PC-9 (cell line): ENCODE measurements around the gene ERMAP.

ENCODE experiments used
- CTCF ChIP-seq: fragments of 200-600 bp; sonication (generic); conservative IDR thresholded peaks from 2 replicates; pipeline ENCODE4 v1.6.1; 2017; ENCODE audit warnings: mixed run types, antibody characterized with exemption, mild to moderate bottlenecking, moderate library complexity
- EZH2 ChIP-seq: fragments of 200-600 bp; sonication (generic); IDR thresholded peaks from 2 replicates; pipeline ENCODE4 v1.8.0; 2017; ENCODE audit warnings: antibody characterized with exemption, low read depth

DNA sequence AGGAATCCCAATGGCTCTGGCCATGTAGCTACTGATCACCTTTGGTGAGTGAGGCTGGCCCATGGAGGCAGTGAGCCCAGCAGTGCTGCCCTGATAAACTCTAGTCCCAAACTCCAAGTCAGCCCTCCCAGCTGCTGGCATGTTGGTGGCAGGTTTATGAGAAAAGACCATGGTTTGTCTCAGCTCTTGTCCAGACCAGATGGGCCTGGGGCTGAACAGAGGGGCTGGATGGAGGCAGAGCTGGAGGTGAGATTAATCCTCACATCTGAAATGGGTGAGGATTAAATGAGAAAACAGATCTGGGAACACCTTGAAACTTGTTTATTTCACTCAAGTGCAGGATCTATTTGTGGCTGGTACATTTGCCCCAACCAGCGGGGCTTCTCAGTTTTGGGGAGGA is 28.9 kb upstream of the ERMAP start:
- TF ChIP-seq CTCF = no peak
- TF ChIP-seq EZH2 = no peak
